GM18519 (cell line): ENCODE data around the gene MSI2.

Source experiments
- ATAC-seq: cut with Tn5 transposase; IDR thresholded peaks from one replicate; pipeline ENCODE4 v1.9.1; 2021; ENCODE audit warnings: mild to moderate bottlenecking, moderate library complexity; ENCODE audit not compliant: unreplicated experiment, low FRiP score

Gene MSI2

DNA sequence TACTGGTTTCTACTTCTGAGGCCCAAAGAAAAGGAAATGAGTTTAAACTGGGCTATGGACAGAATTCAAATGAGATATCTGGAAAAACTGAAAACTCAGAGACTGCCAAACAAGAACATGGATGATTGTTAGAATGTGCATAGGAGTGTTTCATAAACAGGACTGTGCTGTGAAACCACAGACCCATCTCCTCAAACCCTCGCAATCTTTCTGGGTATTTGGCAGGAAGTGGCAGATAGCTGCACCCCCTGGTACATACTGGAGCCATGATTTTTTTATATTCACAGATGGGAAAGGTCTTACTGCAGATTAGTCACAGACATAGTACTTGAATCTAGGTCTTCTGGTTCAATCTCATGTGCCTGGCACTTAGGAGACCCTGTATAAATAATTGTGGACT lies 343.8 kb downstream of the MSI2 start:
- no peak for ATAC-seq

DNA sequence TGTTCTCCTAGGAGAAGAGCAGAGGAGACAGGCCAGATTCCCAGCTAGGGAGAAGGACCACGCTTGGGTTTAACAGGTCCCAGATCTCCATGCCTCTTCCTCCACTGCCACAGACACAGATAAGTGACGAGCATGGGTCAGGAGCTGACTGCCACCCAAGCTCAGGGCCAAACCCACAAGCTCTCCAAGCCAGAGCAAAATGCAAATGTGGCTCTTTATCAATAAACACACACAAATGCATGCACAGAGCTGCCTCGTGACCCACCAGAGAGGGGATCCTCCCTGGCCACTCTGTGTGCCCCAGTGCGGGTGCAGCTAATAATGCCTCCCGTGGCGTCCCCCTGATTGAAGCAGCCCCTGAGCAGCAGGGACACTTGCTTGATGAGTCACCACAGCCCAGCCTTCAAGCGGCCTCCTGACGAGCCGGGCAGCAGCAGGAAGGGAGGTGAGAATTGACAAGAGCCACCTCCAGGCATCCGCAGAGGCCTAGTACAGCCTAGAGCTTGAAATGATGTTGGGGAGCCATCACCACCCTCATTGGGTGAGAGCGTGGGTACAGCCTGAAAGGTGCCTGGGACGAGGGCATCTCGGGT lies 344.9 kb downstream of the MSI2 start:
- no peak for ATAC-seq

DNA sequence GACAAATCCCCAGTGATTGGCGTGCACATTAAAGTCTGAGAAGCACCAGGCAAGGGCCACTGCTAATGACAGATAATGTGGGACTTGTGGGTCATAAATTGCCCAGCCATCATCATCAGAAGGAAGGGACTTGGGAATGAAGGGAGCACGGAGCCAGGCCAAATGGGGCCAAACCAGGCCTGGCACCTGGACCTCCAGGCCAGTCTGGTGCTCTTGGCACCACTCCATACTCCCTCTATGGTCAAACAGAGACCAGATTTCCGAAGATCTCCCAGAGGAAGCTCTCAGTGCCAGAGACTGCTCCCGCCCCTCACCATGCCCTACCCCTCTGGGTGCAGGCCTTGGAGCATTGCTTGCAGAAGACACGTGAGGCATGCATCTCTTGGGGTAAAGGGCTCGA lies 346.6 kb downstream of the MSI2 start:
- ATAC-seq: no peak

DNA sequence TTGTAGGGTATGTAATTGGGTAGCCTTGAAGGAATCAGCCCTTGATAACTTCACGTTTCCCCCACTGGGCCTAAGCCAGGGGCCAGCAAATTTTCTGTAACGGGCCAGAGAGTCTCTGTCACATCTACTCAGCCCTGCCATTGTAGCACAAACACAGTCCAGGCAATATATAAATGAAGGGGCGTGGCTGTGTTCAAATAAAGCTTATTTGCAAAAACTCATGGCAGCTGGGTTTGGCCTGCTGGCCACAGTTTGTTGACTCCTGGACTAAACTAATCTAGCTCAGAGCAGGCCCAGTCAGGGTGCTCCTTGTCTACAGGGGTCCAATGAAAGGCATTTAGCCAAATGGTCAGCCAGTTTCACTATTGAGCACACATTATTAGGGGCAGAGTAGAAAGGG lies 347.2 kb downstream of the MSI2 start:
- ATAC-seq: no peak

DNA sequence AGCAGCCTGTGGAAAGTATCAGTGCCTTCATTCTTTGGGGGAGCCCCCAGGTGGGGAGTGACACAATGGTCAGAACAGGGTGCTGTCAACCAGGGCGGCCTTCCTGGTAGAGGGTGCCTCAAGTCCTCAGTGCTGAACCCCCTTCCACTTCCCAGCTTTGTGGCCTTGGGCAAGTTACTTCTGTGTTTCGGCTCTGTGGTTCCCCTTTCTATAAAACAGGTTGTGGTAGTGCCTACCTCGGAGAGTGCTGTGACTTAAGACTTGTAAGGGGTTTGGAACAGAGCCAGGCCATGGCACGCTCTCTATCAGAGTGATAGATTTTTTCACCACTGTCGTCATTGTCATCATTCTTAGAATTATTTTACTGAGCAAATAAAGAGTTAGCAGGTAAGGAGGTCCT lies 347.7 kb downstream of the MSI2 start:
- ATAC-seq: no peak

DNA sequence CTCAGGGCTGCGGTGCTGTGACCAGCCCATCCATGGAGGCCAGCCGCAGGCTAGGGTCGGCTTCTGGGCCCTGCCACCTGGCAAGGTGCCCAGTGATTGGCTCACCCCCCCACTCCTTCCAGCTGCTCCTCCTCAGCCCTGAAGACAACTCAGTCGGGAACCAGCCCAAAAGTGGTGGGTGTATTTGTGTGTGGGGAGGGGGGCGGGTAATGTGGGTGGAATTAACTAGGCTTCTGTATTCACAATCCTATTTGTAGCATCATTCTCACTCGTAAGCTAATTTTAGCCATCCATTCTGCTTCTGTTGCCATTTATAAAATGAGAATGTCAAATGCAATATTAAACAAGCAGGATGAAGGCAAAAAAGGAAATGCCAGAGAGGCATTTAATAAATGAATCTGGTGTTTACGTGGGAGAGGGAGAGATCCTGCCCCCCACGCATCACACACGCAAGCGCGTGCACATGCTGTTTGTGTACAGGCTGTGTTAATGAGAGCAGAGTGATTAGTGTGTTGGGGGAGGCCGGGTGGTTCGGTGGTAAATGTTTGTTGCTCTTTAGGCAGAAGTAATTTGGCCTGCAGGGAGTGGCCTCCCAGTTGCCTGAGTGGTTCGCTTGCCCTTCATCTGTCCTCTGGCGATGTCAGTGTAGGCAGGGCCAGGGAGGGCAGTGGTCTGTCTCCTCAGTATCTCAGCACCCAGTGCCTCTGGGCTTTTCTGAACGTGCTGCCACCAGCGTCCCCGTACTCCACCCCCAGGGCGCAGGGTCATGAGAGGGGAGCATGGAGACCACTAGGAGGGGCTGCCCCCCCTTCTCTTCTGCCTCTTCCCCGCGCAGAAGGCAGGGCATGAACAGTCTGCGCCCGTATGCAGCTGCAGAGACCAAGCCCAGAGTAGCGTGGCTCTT lies 348.7 kb downstream of the MSI2 start:
- ATAC-seq: no peak

DNA sequence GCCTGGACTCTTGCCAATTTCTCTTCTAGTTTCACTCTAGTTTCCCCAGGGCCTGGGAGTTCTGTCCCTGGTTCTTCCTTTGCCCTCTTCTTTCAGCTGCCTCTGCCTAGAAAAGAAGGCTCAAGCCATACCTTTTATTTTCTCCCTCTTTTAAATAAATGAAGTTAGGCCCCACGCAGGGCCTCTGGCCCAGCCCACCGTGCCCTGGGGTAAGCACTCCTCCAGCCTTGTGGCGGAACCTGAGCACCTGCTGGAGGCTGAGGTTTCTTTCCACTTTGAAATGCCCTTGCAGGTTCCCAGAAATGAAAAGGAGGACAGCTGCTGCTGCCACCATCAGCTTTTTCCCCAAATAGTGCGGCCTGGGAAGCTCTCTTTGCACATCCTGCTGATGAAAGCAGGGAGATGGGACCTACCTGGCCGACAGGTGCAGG lies 349.4 kb downstream of the MSI2 start:
- no peak for ATAC-seq

DNA sequence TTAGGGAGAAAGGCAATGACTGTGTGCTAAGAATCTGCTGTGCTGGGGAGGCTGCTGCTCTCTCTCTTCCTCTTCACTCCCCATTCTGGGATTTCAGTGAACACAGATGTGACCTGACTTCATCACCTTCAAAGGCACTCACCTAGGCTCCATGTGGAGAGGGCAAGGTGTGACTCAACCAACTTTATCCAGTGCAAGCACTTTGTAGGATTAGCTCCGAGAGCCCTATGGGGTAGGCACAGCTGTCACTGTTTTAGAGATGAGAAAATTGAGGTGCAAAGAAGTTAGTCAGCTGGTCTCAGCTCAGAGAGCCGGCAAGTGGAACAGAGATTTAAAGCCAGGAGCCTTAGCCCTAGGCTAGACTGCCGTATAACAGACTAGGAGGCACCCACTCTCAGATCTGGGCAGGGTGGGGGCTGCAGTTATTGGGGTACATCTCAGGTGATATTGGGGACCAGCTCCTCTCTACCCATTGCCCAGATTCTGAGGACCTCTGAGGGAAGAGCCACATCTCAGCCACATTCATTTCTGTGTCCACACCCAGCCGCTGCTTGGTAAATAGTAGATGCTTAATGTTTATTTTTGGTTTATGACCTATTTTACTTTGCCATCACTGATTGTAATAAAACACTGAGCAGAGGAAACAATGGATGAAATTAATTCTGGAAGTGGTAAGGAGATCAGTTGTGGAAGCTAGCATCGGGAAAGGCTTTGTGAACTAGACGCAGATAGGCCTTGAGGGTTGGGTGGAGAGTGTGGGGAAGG lies 350.0 kb downstream of the MSI2 start:
- no peak for ATAC-seq

DNA sequence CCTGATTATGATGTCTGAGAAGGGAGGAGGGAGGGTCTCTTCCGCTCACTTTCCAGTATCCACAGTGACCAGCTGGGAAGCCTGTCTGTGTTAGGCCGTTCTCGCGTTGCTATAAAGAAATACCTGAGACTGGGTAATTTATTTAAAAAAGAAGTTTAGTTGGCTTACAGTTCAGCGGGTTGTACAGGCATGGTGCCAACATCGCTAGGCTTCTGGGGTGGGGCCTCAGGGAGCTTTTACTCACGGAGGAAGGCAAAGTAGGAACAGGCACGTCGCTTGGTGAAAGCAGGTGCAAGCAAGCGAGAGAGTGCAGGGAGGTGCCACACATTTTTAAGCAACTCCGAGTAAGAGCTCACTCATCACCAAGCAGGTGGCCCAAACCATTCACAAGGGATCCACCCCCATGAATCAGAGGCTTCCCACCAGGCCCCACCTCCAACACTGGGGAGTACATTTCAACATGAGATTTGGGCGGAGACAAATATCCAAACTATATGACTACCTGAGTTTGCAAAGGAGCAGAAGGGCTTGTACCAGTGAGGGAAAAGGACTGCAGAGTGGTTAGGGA lies 351.3 kb downstream of the MSI2 start:
- ATAC-seq: no peak

DNA sequence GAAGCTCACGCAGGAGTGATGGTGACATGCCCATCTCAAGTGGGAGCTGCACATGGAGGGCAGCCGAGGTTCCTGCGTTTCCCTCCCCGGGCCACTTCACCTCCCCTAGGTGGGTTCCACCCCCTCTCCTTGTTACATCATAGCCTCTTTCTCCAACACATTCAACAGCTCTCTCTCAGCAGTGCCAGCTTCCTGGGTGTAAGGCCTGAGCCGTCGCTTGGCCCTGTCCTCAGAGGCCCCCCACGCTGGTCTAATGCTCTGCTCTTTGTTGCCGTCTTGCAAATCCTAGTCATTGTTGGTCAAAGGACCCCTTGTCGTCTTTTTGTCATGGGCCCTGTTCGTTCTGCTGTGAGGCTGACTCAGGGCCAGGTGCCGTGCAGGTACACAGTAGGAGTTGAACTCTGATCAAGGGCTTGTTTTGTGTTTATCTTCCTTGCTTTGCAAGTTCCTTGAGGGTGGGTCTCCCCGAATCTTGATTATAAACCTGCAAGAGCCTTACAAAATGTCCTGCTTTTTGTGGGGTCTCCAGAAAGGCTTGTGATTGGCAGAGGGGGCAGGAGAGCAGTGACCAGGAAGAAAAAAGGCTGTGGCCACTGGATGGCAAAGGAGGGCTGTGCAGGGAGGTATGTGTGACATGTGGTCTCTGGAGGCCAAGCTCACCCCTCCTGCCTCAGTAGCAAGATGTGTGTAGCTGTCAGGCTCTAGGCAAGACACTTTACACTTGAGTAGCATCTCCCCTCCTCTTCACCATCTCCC lies 352.2 kb downstream of the MSI2 start:
- no peak for ATAC-seq

DNA sequence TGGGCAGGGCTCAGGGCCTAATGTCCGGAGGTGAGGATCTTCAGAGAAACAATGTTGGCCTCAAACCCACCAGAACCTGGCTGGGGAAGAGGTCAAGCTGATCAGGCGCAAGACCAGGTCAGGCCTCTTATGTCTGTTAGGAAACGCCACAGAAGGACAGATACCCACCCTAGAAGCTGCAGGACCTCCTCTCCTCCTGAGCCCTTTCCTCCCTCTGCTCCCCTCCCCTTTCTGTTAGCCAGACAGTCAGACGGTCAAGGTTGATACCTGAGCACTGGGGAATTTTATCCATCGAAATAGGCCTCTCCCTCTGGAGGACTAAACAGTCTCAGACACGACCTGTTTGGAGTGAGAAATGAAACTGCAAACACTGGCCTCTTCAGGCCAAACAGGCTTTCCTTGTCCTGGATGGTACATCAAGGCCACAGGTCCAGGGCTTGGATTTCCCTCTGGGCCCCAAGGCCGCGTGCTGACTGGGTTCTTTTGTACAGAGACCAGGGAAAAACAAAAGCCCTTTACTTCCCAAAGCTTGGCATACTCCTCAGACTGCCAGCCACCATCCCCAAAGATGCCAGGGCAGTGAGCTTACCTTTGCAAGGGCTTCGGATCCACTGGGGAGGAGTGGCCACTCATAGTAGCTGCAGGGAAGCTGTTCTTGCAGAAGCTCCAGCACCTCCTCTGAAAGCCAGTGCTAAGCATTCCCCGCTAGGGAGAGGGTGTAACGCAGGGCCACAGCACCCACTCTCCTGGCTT lies 353.0 kb downstream of the MSI2 start:
- no peak for ATAC-seq

DNA sequence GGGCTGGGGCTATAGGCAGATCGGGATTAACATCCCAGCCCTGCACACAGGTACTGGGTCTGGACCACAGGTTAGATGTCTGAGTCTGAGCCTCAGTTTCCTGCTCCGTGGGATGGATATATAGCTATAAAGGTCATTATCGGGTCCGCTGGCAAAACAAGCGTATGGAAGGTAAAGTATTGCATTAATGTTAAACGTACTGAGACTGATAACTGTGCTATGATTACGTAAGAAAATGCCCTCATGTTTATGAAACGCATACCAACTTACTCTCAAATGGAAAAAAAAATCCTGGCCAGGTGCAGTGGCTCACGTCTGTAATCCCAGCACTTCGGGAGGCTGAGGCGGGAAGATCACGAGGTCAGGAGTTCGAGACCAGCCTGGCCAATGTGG lies 353.6 kb downstream of the MSI2 start:
- ATAC-seq: no peak

DNA sequence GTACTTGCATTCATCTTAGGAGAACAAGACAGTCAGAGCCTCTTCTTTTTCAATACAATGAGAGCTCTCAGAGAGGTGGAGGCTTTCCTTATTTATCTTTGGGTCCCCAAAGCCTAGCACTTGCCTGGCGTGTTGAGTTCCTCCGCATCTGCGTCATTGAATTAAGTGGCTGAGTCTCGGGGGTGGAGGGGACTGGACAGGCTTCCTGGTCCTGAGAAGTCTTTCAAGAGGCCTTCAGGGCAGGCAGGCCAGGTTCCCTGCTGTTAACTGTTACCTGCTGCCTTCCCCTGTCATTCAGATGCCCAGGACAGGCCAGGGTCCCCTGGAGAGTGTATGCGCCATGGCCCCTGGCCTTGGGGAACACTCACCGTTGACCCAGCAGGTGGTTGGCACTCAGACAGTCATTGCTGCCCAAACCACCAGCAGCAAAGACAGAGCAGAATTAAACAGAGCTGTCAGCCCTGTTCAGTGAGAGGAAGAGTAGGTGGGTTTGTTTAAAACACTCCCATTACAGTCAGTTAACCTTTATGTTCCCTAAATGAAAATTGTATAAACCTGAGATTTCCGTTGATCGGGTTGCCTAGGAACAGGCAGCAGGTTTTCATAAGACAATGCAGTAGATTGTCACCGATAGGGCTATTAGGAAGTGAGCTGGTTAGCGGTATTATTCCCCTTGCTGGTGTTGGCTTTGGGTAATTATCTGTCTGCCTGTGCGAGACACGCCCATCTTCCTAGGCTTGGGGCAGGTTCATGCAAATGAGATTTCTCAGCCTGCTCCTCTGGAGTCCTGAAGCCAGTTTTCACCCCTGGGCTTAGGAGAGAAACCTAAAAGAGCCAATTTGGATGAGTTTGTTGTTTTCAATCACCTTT lies 356.1 kb downstream of the MSI2 start:
- ATAC-seq: no peak

DNA sequence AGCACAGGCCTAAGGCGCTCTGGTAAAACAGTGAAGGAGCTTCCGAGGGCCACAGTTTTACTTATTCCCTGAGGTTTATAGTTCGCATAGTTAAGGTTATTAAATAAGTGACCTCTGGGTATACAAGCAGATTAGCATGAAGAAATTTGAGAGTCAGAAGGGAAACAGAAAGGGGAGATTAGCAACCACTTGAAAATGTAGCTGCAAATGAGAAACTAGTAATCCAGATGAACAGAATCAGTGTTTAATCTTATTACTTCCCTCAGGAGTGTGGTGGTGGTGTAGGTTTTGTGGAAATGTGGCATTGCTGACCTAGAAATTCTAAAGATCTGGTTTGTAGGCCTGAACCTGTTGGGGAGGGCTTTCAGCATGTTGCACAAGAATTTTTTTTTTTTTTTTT lies 358.4 kb downstream of the MSI2 start:
- no peak for ATAC-seq

DNA sequence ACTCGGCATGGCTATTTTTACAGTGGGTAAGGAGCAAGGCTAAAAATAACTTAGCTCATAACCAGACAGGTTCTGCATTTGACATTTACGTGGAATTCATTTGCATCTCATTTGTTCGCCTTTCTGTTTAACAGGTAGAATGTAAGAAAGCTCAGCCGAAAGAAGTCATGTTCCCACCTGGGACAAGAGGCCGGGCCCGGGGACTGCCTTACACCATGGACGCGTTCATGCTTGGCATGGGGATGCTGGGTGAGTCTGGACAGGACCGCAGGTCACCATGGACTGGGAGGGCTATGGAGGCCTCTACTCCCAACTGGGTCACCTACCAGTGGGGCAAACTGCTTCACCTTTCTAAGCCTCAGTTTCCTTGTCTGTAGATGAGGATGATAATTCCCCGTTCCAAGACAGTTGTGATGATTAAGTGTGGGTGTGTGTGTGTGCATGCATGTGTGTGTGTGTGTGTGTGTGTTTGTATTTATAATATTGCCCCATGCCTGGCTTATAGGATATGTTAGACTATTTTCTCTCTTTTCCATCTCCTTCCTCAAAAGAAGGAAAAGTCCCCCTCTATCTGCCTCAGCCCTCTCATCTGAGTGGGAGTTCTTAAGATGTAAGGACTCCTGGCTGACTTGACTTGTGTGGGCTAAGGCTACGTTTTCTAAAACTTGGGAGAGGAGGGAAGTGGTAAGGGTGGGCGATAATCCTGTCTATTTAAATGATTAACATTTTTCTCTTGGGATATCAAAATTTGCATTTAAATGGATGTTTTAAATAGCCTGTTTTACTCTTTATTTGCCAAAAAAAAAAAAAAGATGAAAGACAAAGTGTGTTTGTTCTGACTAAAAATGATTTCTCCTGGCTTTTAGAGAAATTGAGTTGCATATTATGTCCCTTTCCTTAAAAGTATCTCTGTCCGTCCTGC lies 359.8 kb downstream of the MSI2 start:
- no peak for ATAC-seq

DNA sequence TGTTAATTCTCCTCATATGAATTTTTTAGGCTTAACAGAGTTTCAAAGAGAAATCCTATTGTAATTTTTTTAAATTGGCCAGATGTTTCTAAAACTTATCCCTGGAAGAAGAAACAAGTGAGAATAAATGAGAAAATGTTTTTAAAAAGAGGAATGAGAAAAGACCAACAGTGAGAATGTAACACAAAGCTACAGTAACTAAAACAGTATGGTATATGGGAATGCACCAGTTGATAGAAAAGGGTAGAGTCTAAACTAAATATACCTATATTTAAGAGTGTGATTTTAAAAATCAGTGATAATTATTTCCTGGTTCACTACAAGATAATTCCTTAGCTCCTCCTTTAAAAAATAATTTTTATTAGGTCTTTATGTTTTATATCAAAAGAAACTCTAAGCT lies 360.9 kb downstream of the MSI2 start:
- no peak for ATAC-seq

DNA sequence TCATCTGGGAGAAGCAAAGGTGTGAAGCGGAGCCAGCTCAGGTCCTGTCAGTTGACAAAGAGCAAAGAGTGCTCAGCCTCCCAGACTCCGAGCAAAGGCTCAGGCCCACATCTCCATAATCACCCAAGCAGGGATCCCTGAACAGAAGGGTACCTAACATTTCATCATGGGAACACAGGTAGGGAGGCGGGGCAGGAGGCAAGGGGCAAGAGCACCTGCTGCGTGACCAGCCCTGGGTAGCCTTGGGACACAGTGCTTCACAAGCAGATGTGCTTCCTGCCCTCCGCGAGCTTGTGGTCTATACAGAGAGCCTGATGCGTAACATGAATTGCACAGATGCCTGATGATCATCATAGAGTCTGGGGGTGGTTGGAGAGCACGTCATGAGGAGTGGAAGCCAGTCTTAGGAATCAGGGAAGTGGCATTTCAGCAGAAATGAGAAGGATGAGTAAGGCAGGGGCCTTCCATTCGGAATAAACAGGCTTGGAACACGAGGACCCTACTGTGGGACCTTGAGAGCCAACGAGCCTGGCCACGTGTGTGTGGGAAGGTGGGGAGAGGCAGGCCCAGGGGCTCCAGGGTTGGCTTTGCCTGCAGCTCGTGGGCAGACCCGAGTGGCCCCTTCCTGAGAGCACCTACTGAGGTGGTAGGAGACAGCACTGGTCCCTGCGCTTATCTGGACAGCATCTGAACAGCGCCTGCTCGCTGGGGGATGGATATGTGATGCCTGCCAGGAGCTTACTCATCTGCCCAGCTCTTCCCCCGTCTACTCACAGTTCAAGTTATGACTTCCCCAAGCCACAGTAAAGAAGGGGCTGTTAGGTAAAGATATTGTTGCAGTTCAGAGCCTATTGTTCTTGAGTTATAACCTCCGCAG lies 363.0 kb downstream of the MSI2 start:
- no peak for ATAC-seq
